Measurements from ENCODE around the gene GSN. TPM values are rescaled to one million over a fixed set of nuclear protein-coding genes. Genes with fewer than 3 reads are reported as not detected.
"Not testable (repeated sequence)": the region's sequence is repeated elsewhere in the genome, so short reads cannot be mapped to it uniquely, and the experiment has no call there.

GSN gene
- total RNA-seq, 1 donor from 2014 or later = 174 TPM

DNA sequence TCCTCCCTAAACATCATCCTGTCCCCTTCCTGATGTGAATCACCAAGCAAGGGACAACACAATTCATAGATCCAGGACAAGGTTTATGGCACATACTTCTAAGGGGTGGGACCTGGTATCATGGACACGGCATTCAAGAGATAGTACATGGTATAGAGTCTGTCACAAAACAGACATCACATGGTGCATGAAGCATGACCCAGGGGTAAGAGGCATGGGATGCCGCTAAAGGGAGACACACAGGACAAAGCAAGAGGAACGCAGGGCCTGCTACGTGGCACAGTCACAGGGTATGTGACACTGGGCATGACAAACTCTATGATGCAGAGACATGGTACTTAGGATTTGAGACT lies 20.7 kb downstream of the GSN start:
- TF ChIP-seq, protein P1, sequence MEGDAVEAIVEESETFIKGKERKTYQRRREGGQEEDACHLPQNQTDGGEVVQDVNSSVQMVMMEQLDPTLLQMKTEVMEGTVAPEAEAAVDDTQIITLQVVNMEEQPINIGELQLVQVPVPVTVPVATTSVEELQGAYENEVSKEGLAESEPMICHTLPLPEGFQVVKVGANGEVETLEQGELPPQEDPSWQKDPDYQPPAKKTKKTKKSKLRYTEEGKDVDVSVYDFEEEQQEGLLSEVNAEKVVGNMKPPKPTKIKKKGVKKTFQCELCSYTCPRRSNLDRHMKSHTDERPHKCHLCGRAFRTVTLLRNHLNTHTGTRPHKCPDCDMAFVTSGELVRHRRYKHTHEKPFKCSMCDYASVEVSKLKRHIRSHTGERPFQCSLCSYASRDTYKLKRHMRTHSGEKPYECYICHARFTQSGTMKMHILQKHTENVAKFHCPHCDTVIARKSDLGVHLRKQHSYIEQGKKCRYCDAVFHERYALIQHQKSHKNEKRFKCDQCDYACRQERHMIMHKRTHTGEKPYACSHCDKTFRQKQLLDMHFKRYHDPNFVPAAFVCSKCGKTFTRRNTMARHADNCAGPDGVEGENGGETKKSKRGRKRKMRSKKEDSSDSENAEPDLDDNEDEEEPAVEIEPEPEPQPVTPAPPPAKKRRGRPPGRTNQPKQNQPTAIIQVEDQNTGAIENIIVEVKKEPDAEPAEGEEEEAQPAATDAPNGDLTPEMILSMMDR (conservative IDR thresholded peaks at IDR 0.05; ENCODE audit: low read depth, low read length) = no peak
- no peak for DNase-seq (ENCODE audit: low read depth)
- H3K4me3 ChIP-seq (ENCODE audit: low read depth, low read length) = no peak overlapping the region

DNA sequence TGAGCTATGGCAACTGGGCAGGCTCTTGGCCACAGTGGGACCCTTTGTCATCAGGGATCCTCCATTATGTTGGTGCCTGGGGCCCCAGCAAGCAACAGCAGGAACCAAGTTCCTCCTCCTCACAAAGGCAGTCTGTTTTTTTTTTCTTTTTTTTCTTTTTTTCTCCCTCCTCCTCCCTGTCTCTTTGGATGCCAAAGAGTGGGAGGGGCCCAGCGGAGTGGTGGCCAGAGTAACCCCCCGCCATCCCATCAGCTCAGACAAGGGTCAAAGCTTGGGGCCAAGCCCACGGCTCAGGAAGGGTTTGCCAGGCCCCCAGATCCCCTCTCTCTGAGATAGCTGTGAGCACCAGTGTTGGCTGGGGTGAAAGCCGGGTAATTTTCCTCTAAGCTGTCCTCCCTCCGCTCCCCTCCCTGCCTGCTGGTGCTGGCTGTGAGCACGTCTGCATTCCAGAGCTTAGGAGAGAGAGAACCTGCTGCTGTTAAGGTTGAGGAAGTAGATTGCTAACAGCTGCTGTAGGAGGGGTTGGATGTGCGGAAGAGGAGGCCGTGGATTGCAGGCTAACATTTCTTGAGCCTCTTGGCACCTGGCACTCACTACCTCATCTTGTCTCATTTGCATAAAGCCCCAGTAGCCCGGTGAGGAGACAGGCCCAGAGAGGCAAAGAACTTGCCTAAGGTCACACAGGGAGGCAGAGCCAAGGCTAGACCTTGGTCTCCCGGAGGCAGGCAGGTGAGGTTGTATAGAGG lies 21.2 kb downstream of the GSN start:
- TF ChIP-seq, protein P1 (conservative IDR thresholded peaks at IDR 0.05; ENCODE audit: low read depth, low read length) = no peak
- no peak for DNase-seq (ENCODE audit: low read depth)
- H3K4me3 ChIP-seq (ENCODE audit: low read depth, low read length) = no peak overlapping the region

DNA sequence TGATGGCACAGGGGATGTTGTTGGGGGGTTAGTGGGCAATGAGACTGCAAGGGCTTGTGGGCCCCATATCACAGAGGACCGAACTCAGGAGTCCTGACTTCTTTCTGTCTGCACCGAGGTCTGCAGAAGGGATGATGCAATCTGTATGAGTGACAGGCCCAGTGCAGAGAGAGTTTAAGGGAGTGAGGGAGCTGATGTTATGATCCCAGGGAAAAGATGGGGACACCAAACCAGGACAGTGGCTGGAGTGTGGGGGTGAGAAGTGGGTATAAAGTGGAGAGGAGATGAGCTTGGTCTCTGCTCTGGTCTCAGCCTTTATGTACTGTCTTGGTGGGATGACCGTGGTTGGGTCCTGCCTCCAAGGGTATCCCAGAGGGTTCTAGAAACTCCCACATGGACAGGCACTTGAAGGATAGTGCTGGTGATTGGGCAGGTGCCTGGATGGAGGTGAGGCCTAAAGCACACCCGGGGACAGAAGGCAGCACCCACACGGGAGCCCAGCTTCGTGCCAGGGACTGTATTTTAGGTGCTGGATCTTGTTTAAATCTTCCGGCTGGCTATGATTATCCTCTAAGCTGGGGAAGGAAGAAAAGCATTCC lies 21.9 kb downstream of the GSN start:
- no peak overlapping the region for H3K4me3 ChIP-seq (ENCODE audit: low read depth, low read length)
- TF ChIP-seq, protein P1 (conservative IDR thresholded peaks at IDR 0.05; ENCODE audit: low read depth, low read length) = no peak

DNA sequence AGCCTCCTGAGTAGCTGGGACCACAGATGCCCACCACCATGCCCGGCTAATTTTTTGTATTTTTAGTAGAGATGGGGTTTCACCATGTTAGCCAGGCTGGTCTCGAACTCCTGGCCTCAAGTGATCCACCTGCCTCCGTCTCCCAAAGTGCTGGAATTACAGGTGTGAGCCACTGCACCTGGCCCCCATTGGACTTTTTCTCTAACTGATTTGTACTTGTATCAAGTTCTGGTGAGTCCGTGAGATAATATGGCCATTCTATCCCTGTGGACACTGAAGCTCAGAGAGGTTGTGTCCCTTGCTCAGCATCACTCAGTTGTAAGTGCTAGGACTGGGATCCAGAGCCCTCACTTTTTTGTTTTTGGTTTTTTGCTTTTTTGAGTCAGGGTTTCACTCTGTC lies 23.6 kb downstream of the GSN start:
- DNase-seq (ENCODE audit: low read depth); H3K4me3 ChIP-seq (ENCODE audit: low read depth, low read length): not testable (repeated sequence)

More for the DNA sequence above, 21.9 kb downstream of the GSN start:
- DNase-seq (ENCODE audit: low read depth) = no peak

DNA sequence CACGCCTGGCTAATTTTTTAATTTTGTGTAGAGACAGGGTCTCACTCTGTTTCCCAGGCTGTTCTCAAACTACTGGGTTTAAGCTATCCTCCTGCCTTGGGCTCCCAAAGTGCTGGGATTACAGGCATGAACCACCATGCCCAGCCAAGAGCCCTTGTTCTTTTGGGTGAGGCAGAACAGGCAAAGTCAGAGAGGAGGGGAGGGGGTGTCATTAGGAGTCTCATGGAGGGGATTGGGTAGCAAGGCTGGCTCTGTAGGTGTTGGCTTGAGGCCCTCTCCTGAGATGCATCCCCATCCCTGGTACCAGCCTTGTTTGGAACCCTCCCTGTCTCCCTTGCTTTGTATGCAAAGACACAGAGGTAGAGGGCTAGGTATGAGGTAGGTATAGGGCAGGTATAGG lies 24.1 kb downstream of the GSN start:
- DNase-seq (ENCODE audit: low read depth) = no peak
- TF ChIP-seq, protein P1 (conservative IDR thresholded peaks at IDR 0.05; ENCODE audit: low read depth, low read length) = no peak
- no peak overlapping the region for H3K4me3 ChIP-seq (ENCODE audit: low read depth, low read length)

DNA sequence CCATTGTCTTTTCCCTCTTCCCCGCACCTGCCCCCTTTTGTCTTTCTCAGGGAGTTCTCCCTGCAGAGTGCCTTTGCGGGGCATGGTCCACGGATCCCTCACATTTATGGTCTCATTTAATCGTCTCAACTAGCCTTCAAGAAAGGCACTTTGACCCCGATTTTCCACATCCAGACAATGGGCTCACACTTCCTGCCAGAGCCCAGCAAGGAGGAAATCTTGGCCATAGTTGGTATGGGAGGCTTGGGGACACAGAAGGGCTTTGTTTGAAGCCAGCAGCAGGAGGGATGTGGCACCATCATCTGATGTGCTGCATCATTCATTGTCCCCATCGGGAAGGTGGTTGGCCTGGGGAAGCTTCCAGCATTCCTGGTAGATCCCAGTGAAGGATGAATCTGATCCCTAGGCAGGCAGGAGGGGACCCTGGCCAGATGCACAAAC lies 24.9 kb downstream of the GSN start:
- TF ChIP-seq, protein P1 (conservative IDR thresholded peaks at IDR 0.05; ENCODE audit: low read depth, low read length) = no peak
- DNase-seq (ENCODE audit: low read depth) = no peak
- no peak overlapping the region for H3K4me3 ChIP-seq (ENCODE audit: low read depth, low read length)

DNA sequence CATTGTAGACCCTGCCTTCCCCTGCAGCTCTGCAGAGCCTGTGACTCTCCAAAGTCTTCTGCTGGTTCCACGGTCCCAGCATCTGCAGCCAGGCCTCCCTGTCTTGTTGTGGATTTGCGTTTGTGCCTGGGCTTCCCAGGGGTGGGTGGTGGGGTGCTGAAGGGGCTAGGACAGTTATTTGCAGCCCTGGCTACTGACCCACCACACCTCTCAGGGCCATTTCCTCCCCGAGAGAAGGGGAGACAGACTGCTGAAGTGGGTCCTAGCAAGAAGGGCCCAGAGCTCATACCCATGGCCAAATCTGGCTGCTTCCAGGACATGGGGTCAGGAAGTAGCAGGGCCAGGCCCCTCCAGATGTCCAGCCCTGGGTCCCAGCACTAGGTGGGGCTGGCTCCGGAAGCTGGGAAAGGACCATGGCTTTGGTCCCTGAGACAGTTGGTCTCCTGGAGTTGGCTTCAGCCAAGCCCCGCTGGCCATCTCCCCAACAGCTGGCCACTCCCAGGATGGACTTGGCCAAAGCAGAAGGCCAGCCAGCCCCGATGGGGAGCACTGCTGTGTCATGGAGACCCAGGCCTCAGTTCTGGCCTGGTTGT lies 26.3 kb downstream of the GSN start:
- no peak overlapping the region for H3K4me3 ChIP-seq (ENCODE audit: low read depth, low read length)
- TF ChIP-seq, protein P1 (conservative IDR thresholded peaks at IDR 0.05; ENCODE audit: low read depth, low read length) = no peak
- no peak for DNase-seq (ENCODE audit: low read depth)

Data from epithelial cell of proximal tubule (primary cell).